IMR-90 (cell line): ENCODE data around the gene NISCH. TPM values are rescaled to one million over a fixed set of nuclear protein-coding genes. Genes with fewer than 3 reads are reported as not detected.

Experiments
- ATAC-seq: fragments of 200-7000 bp; cut with Tn5 transposase; 2 replicates; pipeline ENCODE4 v1.9.1; 2020; ENCODE audit warnings: low read depth, mild to moderate bottlenecking, moderate library complexity
- BruUV-seq: library from RNA; stranded (reverse); fragments of 400-500 nt; replicated peaks from 2 replicates; lab custom pipeline; 2021; lab: Mats Ljungman, UMichigan
- CTCF ChIA-PET: fragments of 300-600 bp; formaldehyde crosslinking; extraction: SDS; loops from one replicate; lab custom pipeline; 2021; ENCODE audit warnings: antibody characterized with exemption; lab: Yijun Ruan, JAX
- POLR2A ChIA-PET: fragments of 300-600 bp; sonication (Branson Sonifier 250); formaldehyde crosslinking; loops from one replicate; lab custom pipeline; 2022; ENCODE audit warnings: antibody characterized with exemption; ENCODE audit not compliant: unreplicated experiment; lab: Charles Lee
- DNase-seq: peaks from one replicate; pipeline ENCODE4 v3.0.0; 2013
- H2AFZ ChIP-seq: replicated peaks from 2 replicates; pipeline ENCODE3; 2013; ENCODE audit warnings: low read length, mild to moderate bottlenecking; ENCODE audit not compliant: poor library complexity
- H2AK5ac ChIP-seq: 2 replicates; pipeline ENCODE4 v1.6.1; 2013; ENCODE audit warnings: low read depth, low read length, inconsistent platforms
- H2AK9ac ChIP-seq: replicated peaks from 2 replicates; pipeline ENCODE3; 2013; ENCODE audit warnings: mild to moderate bottlenecking, low read depth, low read length, moderate library complexity; ENCODE audit not compliant: poor library complexity
- H2BK120ac ChIP-seq: 2 replicates; pipeline ENCODE4 v1.6.1; 2013; ENCODE audit warnings: low read depth, low read length, inconsistent platforms
- H2BK15ac ChIP-seq: 3 replicates; pipeline ENCODE4 v1.6.1; 2013; ENCODE audit warnings: low read depth, low read length, inconsistent platforms
- H2BK20ac ChIP-seq: 2 replicates; pipeline ENCODE4 v1.6.1; 2013; ENCODE audit warnings: low read depth, mild to moderate bottlenecking, inconsistent platforms, low read length, moderate library complexity
- H2BK5ac ChIP-seq: 2 replicates; pipeline ENCODE4 v1.6.1; 2013; ENCODE audit warnings: mild to moderate bottlenecking, low read depth, low read length, inconsistent platforms; ENCODE audit not compliant: poor library complexity, severe bottlenecking
- H3K14ac ChIP-seq: replicated peaks from 2 replicates; pipeline ENCODE4 v1.6.1; 2013; ENCODE audit warnings: low read depth, low read length, inconsistent platforms
- H3K18ac ChIP-seq: 2 replicates; pipeline ENCODE4 v1.6.1; 2013; ENCODE audit warnings: low read depth, low read length, control low read depth
- H3K23ac ChIP-seq: 2 replicates; pipeline ENCODE4 v1.6.1; 2013; ENCODE audit warnings: low read depth, low read length, inconsistent platforms
- H3K27ac ChIP-seq: 2 replicates; pipeline ENCODE4 v1.5.1; 2013; ENCODE audit warnings: mild to moderate bottlenecking, control low read depth, low read length; ENCODE audit not compliant: insufficient read depth
- H3K27me3 ChIP-seq: 2 replicates; pipeline ENCODE4 v1.6.1; 2013; ENCODE audit warnings: low read length; ENCODE audit not compliant: control insufficient read depth, insufficient read depth
- H3K36me3 ChIP-seq: 2 replicates; pipeline ENCODE4 v1.6.1; 2013; ENCODE audit warnings: low read length, mixed read lengths; ENCODE audit not compliant: control insufficient read depth, insufficient read depth
- H3K4ac ChIP-seq: 2 replicates; pipeline ENCODE4 v1.6.1; 2013; ENCODE audit warnings: low read depth, low read length, inconsistent platforms
- H3K4me1 ChIP-seq: 2 replicates; pipeline ENCODE4 v1.6.1; 2013; ENCODE audit warnings: low read length, mixed read lengths; ENCODE audit not compliant: control insufficient read depth, insufficient read depth
- H3K4me2 ChIP-seq: 2 replicates; pipeline ENCODE4 v1.6.1; 2013; ENCODE audit warnings: low read depth, mild to moderate bottlenecking, control low read depth, low read length, moderate library complexity
- H3K4me3 ChIP-seq: 2 replicates; pipeline ENCODE4 v1.5.1; 2013; ENCODE audit warnings: low read depth, mild to moderate bottlenecking, control low read depth, low read length, moderate library complexity; ENCODE audit not compliant: insufficient read depth
- H3K56ac ChIP-seq: 2 replicates; pipeline ENCODE4 v1.6.1; 2013; ENCODE audit warnings: low read length, inconsistent platforms; ENCODE audit not compliant: insufficient read depth; ENCODE audit errors: extremely low read depth
- H3K79me1 ChIP-seq, 2 experiments: 2 replicates each; pipeline ENCODE4 v1.6.1; 2013; ENCODE audit warnings: low read length in 2 of 2, inconsistent platforms in 1 of 2, low read depth in 1 of 2
- H3K9ac ChIP-seq: 2 replicates; pipeline ENCODE4 v1.6.1; 2013; ENCODE audit warnings: low read depth, low read length, control low read depth
- H3K9me1 ChIP-seq: 2 replicates; pipeline ENCODE4 v1.6.1; 2013; ENCODE audit warnings: low read length, inconsistent platforms; ENCODE audit not compliant: insufficient read depth
- H3K9me3 ChIP-seq: 2 replicates; pipeline ENCODE4 v1.6.1; 2013; ENCODE audit warnings: low read length; ENCODE audit not compliant: control insufficient read depth, insufficient read depth
- H4K20me1 ChIP-seq: 2 replicates; pipeline ENCODE4 v1.6.1; 2013; ENCODE audit warnings: low read length, inconsistent platforms; ENCODE audit not compliant: insufficient read depth
- H4K5ac ChIP-seq: 2 replicates; pipeline ENCODE4 v1.6.1; 2013; ENCODE audit warnings: mild to moderate bottlenecking, low read depth, low read length, control low read depth
- H4K8ac ChIP-seq, 2 experiments: 2 replicates each; pipeline ENCODE4 v1.6.1; 2013; ENCODE audit warnings: low read depth in 2 of 2, low read length in 2 of 2, control low read depth in 1 of 2, inconsistent platforms in 1 of 2
- H4K91ac ChIP-seq: 2 replicates; pipeline ENCODE4 v1.6.1; 2013; ENCODE audit warnings: low read depth, low read length, inconsistent platforms; ENCODE audit not compliant: insufficient read depth
- BHLHE40 ChIP-seq: fragments of 150-350 bp; IDR thresholded peaks from 2 replicates; pipeline ENCODE4 v1.6.1; 2016; ENCODE audit warnings: mild to moderate bottlenecking, low read depth, low read length
- CEBPB ChIP-seq: IDR thresholded peaks from 2 replicates; pipeline ENCODE4 v1.6.1; 2012; ENCODE audit warnings: low read depth, low read length, improper control_type of control experiment
- CHD1 ChIP-seq: IDR thresholded peaks from 2 replicates; pipeline ENCODE4 v1.6.1; 2012; ENCODE audit warnings: low read depth, low read length, improper control_type of control experiment
- CTCF ChIP-seq: conservative IDR thresholded peaks from 2 replicates; pipeline ENCODE4 v1.5.1; 2012; ENCODE audit warnings: mild to moderate bottlenecking, low read depth, low read length, improper control_type of control experiment
- ELK1 ChIP-seq: fragments of 150-350 bp; IDR thresholded peaks from 2 replicates; pipeline ENCODE4 v1.6.1; 2016; ENCODE audit warnings: low read depth, mild to moderate bottlenecking, low read length, moderate library complexity, borderline replicate concordance
- FOS ChIP-seq: fragments of 150-350 bp; IDR thresholded peaks from 2 replicates; pipeline ENCODE4 v1.6.1; 2016; ENCODE audit warnings: low read depth, low read length
- MAFK ChIP-seq: IDR thresholded peaks from 2 replicates; pipeline ENCODE4 v1.6.1; 2012; ENCODE audit warnings: low read depth, low read length, improper control_type of control experiment
- MAZ ChIP-seq: IDR thresholded peaks from 2 replicates; pipeline ENCODE4 v1.6.1; 2012; ENCODE audit warnings: low read depth, mild to moderate bottlenecking, low read length, improper control_type of control experiment, moderate library complexity, borderline replicate concordance
- MXI1 ChIP-seq: IDR thresholded peaks from 2 replicates; pipeline ENCODE4 v1.6.1; 2012; ENCODE audit warnings: low read depth, mild to moderate bottlenecking, low read length, moderate library complexity, borderline replicate concordance
- NFE2L2 ChIP-seq: fragments of 150-350 bp; IDR thresholded peaks from 2 replicates; pipeline ENCODE4 v1.6.1; 2016; ENCODE audit warnings: low read depth, mild to moderate bottlenecking, low read length
- POLR2A ChIP-seq: IDR thresholded peaks from 2 replicates; pipeline ENCODE4 v1.6.1; 2012; ENCODE audit warnings: mild to moderate bottlenecking, low read depth, low read length
- RAD21 ChIP-seq: IDR thresholded peaks from 2 replicates; pipeline ENCODE4 v1.6.1; 2012; ENCODE audit warnings: low read length, improper control_type of control experiment
- RCOR1 ChIP-seq: IDR thresholded peaks from 2 replicates; pipeline ENCODE4 v1.6.1; 2012; ENCODE audit warnings: mild to moderate bottlenecking, low read length, improper control_type of control experiment; ENCODE audit not compliant: insufficient replicate concordance
- RFX5 ChIP-seq: IDR thresholded peaks from 2 replicates; pipeline ENCODE4 v1.8.0; 2012; ENCODE audit warnings: low read depth, mild to moderate bottlenecking, low read length, moderate library complexity
- SMC3 ChIP-seq: fragments of 150-350 bp; IDR thresholded peaks from 2 replicates; pipeline ENCODE4 v1.6.1; 2016; ENCODE audit warnings: low read depth, mild to moderate bottlenecking, antibody characterized with exemption, low read length, moderate library complexity
- WGBS, 2 experiments: methylation state at CpG; one replicate each; pipeline versions ENCODE4 v1.1.5 to v1.1.7; 2013; ENCODE audit warnings: missing lambda C conversion rate in 2 of 2; ENCODE audit not compliant: insufficient read length in 1 of 2; ENCODE audit errors: extremely low coverage in 2 of 2; 5-methylcytosine and 5-hydroxymethylcytosine counted together
- dilution Hi-C: fragments of 300-500 bp; cut with HindIII; formaldehyde crosslinking; loops from one replicate; pipeline ENCODE4 v1.14.3; 2018; ENCODE audit warnings: low sequenced_read_pairs; ENCODE audit not compliant: unreplicated experiment
- in situ Hi-C: fragments of 300-500 bp; cut with MboI; formaldehyde crosslinking; loops from 3 replicates; pipeline ENCODE4 v1.14.3; 2019; ENCODE audit warnings: low sequenced_read_pairs, inconsistent platforms, mixed read lengths
- intact Hi-C: fragments of 100-400 bp; cut with micrococcal nuclease; formaldehyde crosslinking; loops from 2 replicates; pipeline ENCODE4 v1.10.0; 2022
- polyA plus RNA-seq, 3 experiments: library from polyadenylated mRNA; depleted of rRNA; stranded (reverse); fragments of >200 nt; gene quantifications; 2 replicates each; pipeline ENCODE4 v1.2.3, GENCODE V29; 2012; ENCODE audit warnings: low replicate concordance in 1 of 3
- total RNA-seq: library from RNA; depleted of rRNA; stranded (reverse); fragments of >200 nt; gene quantifications from 2 replicates; pipeline ENCODE4 v1.2.3, GENCODE V29; 2012
- TF ChIP-seq, protein P1 (sequence below): fragments of 150-350 bp; IDR thresholded peaks from 2 replicates; pipeline ENCODE4 v1.6.1; 2017; ENCODE audit warnings: mild to moderate bottlenecking, antibody characterized with exemption, low read length, low read depth

NISCH gene
- total and polyA plus RNA-seq, 2 of the 4 experiments (the other 2 are of a cell fraction), result 36.9 to 86.0 TPM

GRCh38 chr3:52522651-52523251 is 67.3 kb downstream of the NISCH start:
- in situ Hi-C loops, result no loop called here
- POLR2A ChIA-PET, result no interaction called here

More at GRCh38 chr3:52522651-52523251, 67.3 kb downstream of the NISCH start:
- Histone ChIP-seq H3K79me1 (peaks cover 0 to 24% of the 10 kb centered on the region in 2 experiments; a peak in 3 of 4 replicates), H3K14ac (no peak overlapping the region), H2BK5ac (no peak overlapping the region), H3K4me2 (no peak overlapping the region), H3K23ac (no peak overlapping the region), H3K4ac (no peak overlapping the region), H2BK15ac (no peak overlapping the region), H3K18ac (no peak overlapping the region), H3K36me3 (peaks cover 43% of the 10 kb centered on the region), H3K27ac (no peak overlapping the region), H2AK9ac (no peak overlapping the region), H3K56ac (no peak overlapping the region), H4K5ac (no peak overlapping the region), H3K27me3 (no peaks in the 10 kb centered on the region; the same call in 1 of the 2 replicates), H3K4me3 (no peak overlapping the region), H4K8ac (no peak overlapping the region), H3K9ac (no peak overlapping the region), H3K4me1 (peaks cover 2% of the 10 kb centered on the region; the same call in 1 of the 2 replicates), H2AK5ac (no peak overlapping the region), H2BK20ac (no peak overlapping the region), H4K91ac (no peak overlapping the region), H3K9me3 (no peaks in the 10 kb centered on the region), H3K9me1 (peaks cover 11% of the 10 kb centered on the region), H2BK120ac (no peak overlapping the region), H2AFZ (no peak overlapping the region), H4K20me1 (peaks cover 10% of the 10 kb centered on the region)
- 96% methylated on average over 4 of the region's 14 CpGs; no CpG with 5 or more reads in 1 of the 2 experiments for WGBS, 2 experiments
- TF ChIP-seq CEBPB (no peak), NFE2L2 (no peak), FOS (no peak), MAFK (no peak), ELK1 (no peak), BHLHE40 (no peak), MXI1 (no peak), MAZ (no peak), RAD21 (no peak), CTCF (no peak), RCOR1 (no peak), SMC3 (no peak), RFX5 (no peak), CHD1 (no peak), POLR2A (no peak)
- TF ChIP-seq, protein P1, sequence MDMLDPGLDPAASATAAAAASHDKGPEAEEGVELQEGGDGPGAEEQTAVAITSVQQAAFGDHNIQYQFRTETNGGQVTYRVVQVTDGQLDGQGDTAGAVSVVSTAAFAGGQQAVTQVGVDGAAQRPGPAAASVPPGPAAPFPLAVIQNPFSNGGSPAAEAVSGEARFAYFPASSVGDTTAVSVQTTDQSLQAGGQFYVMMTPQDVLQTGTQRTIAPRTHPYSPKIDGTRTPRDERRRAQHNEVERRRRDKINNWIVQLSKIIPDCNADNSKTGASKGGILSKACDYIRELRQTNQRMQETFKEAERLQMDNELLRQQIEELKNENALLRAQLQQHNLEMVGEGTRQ, result no peak
- intact Hi-C loops, result no loop called here
- dilution Hi-C loops, result no loop called here
- no TSS peak for BruUV-seq
- DNase-seq (no peak), ATAC-seq (no peak)
- CTCF ChIA-PET, result no interaction called here
